H9 (cell line): ENCODE measurements around the gene LEO1. TPM values are rescaled to one million over a fixed set of nuclear protein-coding genes. Genes with fewer than 3 reads are reported as not detected.

Source experiments
- DNase-seq: peaks from one replicate; pipeline ENCODE4 v3.0.0-alpha.2; 2017
- H2AFZ ChIP-seq: one replicate; pipeline ENCODE4 v1.6.1; 2013; ENCODE audit warnings: mild to moderate bottlenecking, low read length, control low read depth, moderate library complexity
- H2AK5ac ChIP-seq: 2 replicates; pipeline ENCODE4 v1.6.1; 2013; ENCODE audit warnings: low read length, control low read depth, mixed read lengths; ENCODE audit not compliant: insufficient read length
- H2BK120ac ChIP-seq: one replicate; pipeline ENCODE4 v1.6.1; 2013; ENCODE audit warnings: low read depth, mild to moderate bottlenecking, low read length, control low read depth, inconsistent platforms; ENCODE audit not compliant: poor library complexity, severe bottlenecking
- H2BK12ac ChIP-seq: 2 replicates; pipeline ENCODE4 v1.6.1; 2013; ENCODE audit warnings: low read length, control low read depth, mixed read lengths, low read depth; ENCODE audit not compliant: insufficient read length
- H2BK15ac ChIP-seq: 2 replicates; pipeline ENCODE4 v1.6.1; 2013; ENCODE audit warnings: low read depth, low read length, control low read depth
- H2BK20ac ChIP-seq: one replicate; pipeline ENCODE4 v1.6.1; 2013; ENCODE audit warnings: low read depth, mild to moderate bottlenecking, low read length, control low read depth, inconsistent platforms; ENCODE audit not compliant: poor library complexity, severe bottlenecking
- H2BK5ac ChIP-seq: 2 replicates; pipeline ENCODE4 v1.6.1; 2013; ENCODE audit warnings: low read length, control low read depth, mixed read lengths; ENCODE audit not compliant: insufficient read length
- H3K14ac ChIP-seq: 2 replicates; pipeline ENCODE4 v1.6.1; 2013; ENCODE audit warnings: low read length, control low read depth; ENCODE audit not compliant: insufficient read depth
- H3K18ac ChIP-seq: 2 replicates; pipeline ENCODE4 v1.6.1; 2013; ENCODE audit warnings: low read depth, mild to moderate bottlenecking, mixed read lengths, low read length, control low read depth; ENCODE audit not compliant: insufficient read length
- H3K23ac ChIP-seq: 2 replicates; pipeline ENCODE4 v1.6.1; 2013; ENCODE audit warnings: low read length, control low read depth, mixed read lengths, low read depth; ENCODE audit not compliant: insufficient read length
- H3K23me2 ChIP-seq: 2 replicates; pipeline ENCODE4 v1.6.1; 2013; ENCODE audit warnings: low read depth, mild to moderate bottlenecking, mixed read lengths, low read length, control low read depth; ENCODE audit not compliant: insufficient read length, poor library complexity, severe bottlenecking
- H3K27ac ChIP-seq: 2 replicates; pipeline ENCODE4 v1.5.1; 2013; ENCODE audit warnings: low read length, control low read depth, mixed read lengths, low read depth; ENCODE audit not compliant: insufficient read length
- H3K27me3 ChIP-seq: 2 replicates; pipeline ENCODE4 v1.6.1; 2013; ENCODE audit warnings: low read length, control low read depth, inconsistent platforms; ENCODE audit not compliant: insufficient read depth
- H3K4ac ChIP-seq: 2 replicates; pipeline ENCODE4 v1.6.1; 2013; ENCODE audit warnings: low read depth, mild to moderate bottlenecking, control low read depth, inconsistent platforms, low read length, moderate library complexity
- H3K4me1 ChIP-seq: 2 replicates; pipeline ENCODE4 v1.6.1; 2013; ENCODE audit warnings: low read length, control low read depth, inconsistent platforms; ENCODE audit not compliant: insufficient read depth
- H3K4me2 ChIP-seq: 2 replicates; pipeline ENCODE4 v1.6.1; 2013; ENCODE audit warnings: low read length, control low read depth, mixed read lengths; ENCODE audit not compliant: insufficient read length, insufficient read depth
- H3K56ac ChIP-seq: 2 replicates; pipeline ENCODE4 v1.6.1; 2013; ENCODE audit warnings: low read depth, mild to moderate bottlenecking, mixed read lengths, low read length, control low read depth; ENCODE audit not compliant: insufficient read length
- H3K79me1 ChIP-seq: 2 replicates; pipeline ENCODE4 v1.6.1; 2013; ENCODE audit warnings: low read depth, mild to moderate bottlenecking, moderate library complexity, low read length, control low read depth, inconsistent platforms; ENCODE audit not compliant: insufficient read depth, poor library complexity, severe bottlenecking
- H3K79me2 ChIP-seq: 2 replicates; pipeline ENCODE4 v1.6.1; 2013; ENCODE audit warnings: low read length, control low read depth, inconsistent platforms; ENCODE audit not compliant: insufficient read depth
- H3K9ac ChIP-seq: 2 replicates; pipeline ENCODE4 v1.6.1; 2013; ENCODE audit warnings: low read length, control low read depth, mixed read lengths; ENCODE audit not compliant: insufficient read length; ENCODE audit errors: extremely low read depth
- H3K9me3 ChIP-seq: one replicate; pipeline ENCODE4 v1.6.1; 2013; ENCODE audit warnings: low read depth, low read length, inconsistent platforms; ENCODE audit not compliant: control insufficient read depth
- H3T11ph ChIP-seq: one replicate; pipeline ENCODE4 v1.6.1; 2013; ENCODE audit warnings: mild to moderate bottlenecking, low read length, control low read depth, inconsistent platforms
- H4K20me1 ChIP-seq: one replicate; pipeline ENCODE4 v1.6.1; 2013; ENCODE audit not compliant: control insufficient read depth, insufficient read length, insufficient read depth
- H4K5ac ChIP-seq: 2 replicates; pipeline ENCODE4 v1.6.1; 2013; ENCODE audit warnings: low read depth, mild to moderate bottlenecking, mixed read lengths, low read length, control low read depth; ENCODE audit not compliant: insufficient read length
- H4K8ac ChIP-seq: replicated peaks from 2 replicates; pipeline ENCODE4 v1.6.1; 2013; ENCODE audit warnings: low read length, control low read depth, mixed read lengths, low read depth; ENCODE audit not compliant: insufficient read length
- H4K91ac ChIP-seq: 2 replicates; pipeline ENCODE4 v1.6.1; 2013; ENCODE audit warnings: low read depth, mild to moderate bottlenecking, moderate library complexity, mixed read lengths, low read length, control low read depth; ENCODE audit not compliant: insufficient read length
- H3K27ac Mint-ChIP-seq, 3 experiments: 2 replicates in 2 of 3; 3 replicates in 1 of 3; pipeline ENCODE4 v1.8.0; 2020 to 2021; ENCODE audit warnings: mixed read lengths in 3 of 3, mild to moderate bottlenecking in 1 of 3, moderate library complexity in 1 of 3
- H3K27me3 Mint-ChIP-seq: 2 replicates; pipeline ENCODE4 v1.8.0; 2021; ENCODE audit warnings: low read depth, mild to moderate bottlenecking, moderate library complexity, mixed read lengths
- H3K36me3 Mint-ChIP-seq, 3 experiments: 2 replicates in 2 of 3; 3 replicates in 1 of 3; pipeline ENCODE4 v1.8.0; 2020 to 2021; ENCODE audit warnings: low read depth in 3 of 3, mixed read lengths in 3 of 3; ENCODE audit not compliant: insufficient read depth in 1 of 3
- H3K4me1 Mint-ChIP-seq, 2 experiments: 2 replicates each; pipeline ENCODE4 v1.8.0; 2020; ENCODE audit warnings: mixed read lengths in 2 of 2
- H3K4me3 Mint-ChIP-seq, 2 experiments: 2 replicates in 1 of 2; 3 replicates in 1 of 2; pipeline ENCODE4 v1.8.0; 2020 to 2021; ENCODE audit warnings: mild to moderate bottlenecking in 2 of 2, mixed read lengths in 2 of 2, moderate library complexity in 1 of 2
- H3K9me3 Mint-ChIP-seq, 2 experiments: 2 replicates in 1 of 2; 3 replicates in 1 of 2; pipeline ENCODE4 v1.8.0; 2020; ENCODE audit warnings: mild to moderate bottlenecking in 2 of 2, mixed read lengths in 2 of 2, moderate library complexity in 1 of 2
- CTCF ChIP-seq: fragments of 200-600 bp; sonication (generic); conservative IDR thresholded peaks from 3 replicates; pipeline ENCODE4 v1.8.0; 2021; ENCODE audit warnings: antibody characterized with exemption, mild to moderate bottlenecking
- WGBS: extraction: QIAGEN DNeasy Blood & Tissue Kit; methylation state at CpG from one replicate; pipeline ENCODE4 v1.1.7; 2013; ENCODE audit warnings: missing lambda C conversion rate, low lambda C conversion rate, mixed read lengths; ENCODE audit not compliant: insufficient read length; ENCODE audit errors: extremely low coverage; 5-methylcytosine and 5-hydroxymethylcytosine counted together
- total RNA-seq: library from RNA; stranded (reverse); gene quantifications from 2 replicates; pipeline ENCODE4 v1.2.1, GENCODE V29; 2021

LEO1 gene
- total RNA-seq, 1 experiment from 2014 or later = 30.3 TPM

GRCh38 chr15:51991141-51991540, 19.6 kb upstream of the LEO1 start:
- no peak overlapping the region for H4K8ac ChIP-seq
- H2BK12ac ChIP-seq = no peak overlapping the region
- H3K4ac ChIP-seq = no peak overlapping the region
- no peaks in the 10 kb centered on the region for H3K79me2 ChIP-seq
- H2BK120ac ChIP-seq = no peak overlapping the region
- WGBS = no CpG with 5 or more reads among the region's 4 CpGs
- H2BK15ac ChIP-seq = no peak overlapping the region
- Mint-ChIP-seq H3K4me1 (no peaks in the 10 kb centered on the region), H3K27ac (no peak overlapping the region), H3K27me3 (no peaks in the 10 kb centered on the region), H3K4me3 (no peak overlapping the region), H3K9me3 (no peaks in the 10 kb centered on the region), H3K36me3 (no peaks in the 10 kb centered on the region)
- no peaks in the 10 kb centered on the region for H3K23me2 ChIP-seq
- no peak overlapping the region for H4K91ac ChIP-seq
- TF ChIP-seq CTCF = no peak
- H3K9ac ChIP-seq = no peak overlapping the region
- H2BK5ac ChIP-seq = no peak overlapping the region
- no peak overlapping the region for H3T11ph ChIP-seq
- H2AFZ ChIP-seq = no peak overlapping the region
- no peak overlapping the region for H2BK20ac ChIP-seq
- no peak overlapping the region for H3K56ac ChIP-seq
- no peak overlapping the region for H3K18ac ChIP-seq
- no peaks in the 10 kb centered on the region for H3K9me3 ChIP-seq
- H3K27ac ChIP-seq = no peak overlapping the region
- H4K20me1 ChIP-seq = no peaks in the 10 kb centered on the region
- no peak for DNase-seq
- H3K79me1 ChIP-seq = no peaks in the 10 kb centered on the region
- no peaks in the 10 kb centered on the region for H3K27me3 ChIP-seq
- no peak overlapping the region for H3K14ac ChIP-seq
- H2AK5ac ChIP-seq = no peak overlapping the region
- H3K23ac ChIP-seq = no peak overlapping the region
- H3K4me2 ChIP-seq = no peak overlapping the region
- no peaks in the 10 kb centered on the region for H3K4me1 ChIP-seq
- H4K5ac ChIP-seq = no peak overlapping the region
